Measurements from ENCODE around the gene VEGFA. TPM values are rescaled to one million over a fixed set of nuclear protein-coding genes. Genes with fewer than 3 reads are reported as not detected.

VEGFA gene
- total RNA-seq, 1 experiment from 2014 or later = 116 TPM

GRCh38 chr6:43834528-43835155 is 64.6 kb downstream of the VEGFA start:
- TF ChIP-seq EZH2 (IDR thresholded peaks at IDR 0.05; ENCODE audit: borderline replicate concordance, low read depth, low read length, poor library complexity, severe bottlenecking) = no peak
- TF ChIP-seq, protein P1, sequence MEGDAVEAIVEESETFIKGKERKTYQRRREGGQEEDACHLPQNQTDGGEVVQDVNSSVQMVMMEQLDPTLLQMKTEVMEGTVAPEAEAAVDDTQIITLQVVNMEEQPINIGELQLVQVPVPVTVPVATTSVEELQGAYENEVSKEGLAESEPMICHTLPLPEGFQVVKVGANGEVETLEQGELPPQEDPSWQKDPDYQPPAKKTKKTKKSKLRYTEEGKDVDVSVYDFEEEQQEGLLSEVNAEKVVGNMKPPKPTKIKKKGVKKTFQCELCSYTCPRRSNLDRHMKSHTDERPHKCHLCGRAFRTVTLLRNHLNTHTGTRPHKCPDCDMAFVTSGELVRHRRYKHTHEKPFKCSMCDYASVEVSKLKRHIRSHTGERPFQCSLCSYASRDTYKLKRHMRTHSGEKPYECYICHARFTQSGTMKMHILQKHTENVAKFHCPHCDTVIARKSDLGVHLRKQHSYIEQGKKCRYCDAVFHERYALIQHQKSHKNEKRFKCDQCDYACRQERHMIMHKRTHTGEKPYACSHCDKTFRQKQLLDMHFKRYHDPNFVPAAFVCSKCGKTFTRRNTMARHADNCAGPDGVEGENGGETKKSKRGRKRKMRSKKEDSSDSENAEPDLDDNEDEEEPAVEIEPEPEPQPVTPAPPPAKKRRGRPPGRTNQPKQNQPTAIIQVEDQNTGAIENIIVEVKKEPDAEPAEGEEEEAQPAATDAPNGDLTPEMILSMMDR (conservative IDR thresholded peaks at IDR 0.05; ENCODE audit: low read depth, low read length) = no peak
- Histone ChIP-seq H3K27ac (ENCODE audit: low read depth, low read length, poor library complexity, severe bottlenecking) (no peak overlapping the region), H3K4me1 (ENCODE audit: insufficient read depth, low read length, poor library complexity, severe bottlenecking) (no peaks in the 10 kb centered on the region), H3K27me3 (replicated peaks; ENCODE audit: insufficient read depth, low read depth, low read length, poor library complexity) (no peaks in the 10 kb centered on the region), H3K36me3 (ENCODE audit: insufficient read depth, low read length, poor library complexity, severe bottlenecking) (no peaks in the 10 kb centered on the region), H3K4me3 (ENCODE audit: low read depth, low read length, poor library complexity, severe bottlenecking) (no peak overlapping the region), H3K9me3 (ENCODE audit: low read depth, low read length, poor library complexity, severe bottlenecking) (no peaks in the 10 kb centered on the region)
- BruUV-seq (replicated peaks) = no TSS peak
- CTCF ChIA-PET = no interaction called here
- intact Hi-C loops (cut with micrococcal nuclease; ENCODE audit: unreplicated experiment) = no loop called here
- POLR2A ChIA-PET (ENCODE audit: low non-redundant PET) = no interaction called here
- no peak for DNase-seq (ENCODE audit: low spot score)

DNA sequence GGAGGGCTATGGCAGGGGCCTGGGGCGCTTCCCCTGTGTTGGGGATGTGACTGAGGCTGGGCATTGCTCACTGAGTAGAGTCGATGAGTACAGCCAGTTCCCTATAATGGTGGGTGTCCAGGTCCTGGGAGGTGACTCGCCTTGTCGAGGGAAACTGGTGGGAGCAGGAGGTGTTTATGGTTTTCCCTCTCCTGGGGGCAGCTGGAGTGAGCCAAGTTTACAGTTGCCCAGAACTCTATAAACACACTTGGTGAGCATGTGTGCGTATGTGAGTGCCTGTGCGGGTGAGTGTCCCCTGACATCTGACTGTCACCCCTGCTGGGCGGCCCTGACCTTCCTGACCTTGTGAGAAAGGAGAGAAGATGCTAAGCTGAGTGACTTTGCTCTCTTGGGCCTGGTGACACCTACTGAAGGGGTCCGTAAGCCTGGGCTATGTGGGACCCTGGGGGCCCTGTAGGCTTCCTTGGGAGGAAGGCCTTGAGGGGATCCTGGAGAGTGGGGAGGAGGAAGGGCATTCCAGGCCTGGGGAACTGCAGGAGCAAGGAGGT is 65.9 kb downstream of the VEGFA start:
- H3K9me3 ChIP-seq (ENCODE audit: low read depth, low read length, poor library complexity, severe bottlenecking) = no peaks in the 10 kb centered on the region
- ChIA-PET POLR2A (ENCODE audit: low non-redundant PET) (no interaction called here), CTCF (no interaction called here)
- no TSS peak for BruUV-seq (replicated peaks)
- no peak overlapping the region for H3K4me3 ChIP-seq (ENCODE audit: low read depth, low read length, poor library complexity, severe bottlenecking)
- no peak overlapping the region for H3K27ac ChIP-seq (ENCODE audit: low read depth, low read length, poor library complexity, severe bottlenecking)
- no peak for TF ChIP-seq EZH2 (IDR thresholded peaks at IDR 0.05; ENCODE audit: borderline replicate concordance, low read depth, low read length, poor library complexity, severe bottlenecking)
- TF ChIP-seq, protein P1 (conservative IDR thresholded peaks at IDR 0.05; ENCODE audit: low read depth, low read length) = no peak
- DNase-seq (ENCODE audit: low spot score) = no peak
- intact Hi-C loops (cut with micrococcal nuclease; ENCODE audit: unreplicated experiment) = no loop called here
- no peaks in the 10 kb centered on the region for H3K27me3 ChIP-seq (replicated peaks; ENCODE audit: insufficient read depth, low read depth, low read length, poor library complexity)
- no peaks in the 10 kb centered on the region for H3K36me3 ChIP-seq (ENCODE audit: insufficient read depth, low read length, poor library complexity, severe bottlenecking)
- H3K4me1 ChIP-seq (ENCODE audit: insufficient read depth, low read length, poor library complexity, severe bottlenecking) = no peaks in the 10 kb centered on the region

Other genes with a start within 250 kb of the VEGFA start
- gene XPO5, start 194.2 kb upstream of the VEGFA start, total RNA-seq (2021) = 109 and 111 TPM in 2 replicates
- 20.0 and 24.9 TPM in 2 replicates for gene POLH, start 194.0 kb upstream of the VEGFA start, total RNA-seq (2021)
- 59.4 and 72.1 TPM in 2 replicates for gene GTPBP2, start 140.9 kb upstream of the VEGFA start, total RNA-seq (2021)
- gene MAD2L1BP, start 134.4 kb upstream of the VEGFA start, total RNA-seq (2021) = 52.0 and 55.3 TPM in 2 replicates
- gene RSPH9, start 125.2 kb upstream of the VEGFA start, total RNA-seq (2021) = 0.11 TPM in 2 replicates
- 64.6 and 69.1 TPM in 2 replicates for gene MRPS18A, start 82.4 kb upstream of the VEGFA start, total RNA-seq (2021)

Data from A673 (cell line).